ENCODE data around the gene TP53AIP1. TPM values are rescaled to one million over a fixed set of nuclear protein-coding genes. Genes with fewer than 3 reads are reported as not detected.

Gene TP53AIP1
- total RNA-seq, 3 donors from 2014 or later (not counting 1 experiment from before 2014, with no cell fraction given) = not detected

- H3K27ac ChIP-seq (ENCODE audit: low read length) = no peak overlapping the region
- H3K9me3 Mint-ChIP-seq = no peaks in the 10 kb centered on the region
- intact Hi-C loops (cut with micrococcal nuclease) = no loop called here
- no peak overlapping the region for H3K4me3 Mint-ChIP-seq
- 92% methylated on average over 8 of the region's 8 CpGs for WGBS (ENCODE audit: insufficient coverage)
- no peaks in the 10 kb centered on the region for H3K4me1 ChIP-seq (ENCODE audit: control insufficient read depth, insufficient read depth, low read length)
- no peaks in the 10 kb centered on the region for H3K27me3 ChIP-seq (ENCODE audit: control insufficient read depth, insufficient read depth, low read length)
- no peaks in the 10 kb centered on the region for H3K9me3 ChIP-seq (ENCODE audit: control insufficient read depth, insufficient read depth, low read length)
- no peaks in the 10 kb centered on the region for H3K27me3 Mint-ChIP-seq (ENCODE audit: low read depth in 2 of 2)
- no peak overlapping the region for H3K27ac Mint-ChIP-seq
- DNase-seq = no peak
- ATAC-seq = no peak
- no peaks in the 10 kb centered on the region for H3K36me3 ChIP-seq (ENCODE audit: control insufficient read depth, insufficient read depth, low read length)
- no peak overlapping the region for H3K4me3 ChIP-seq (ENCODE audit: low read length)
- no peak for TF ChIP-seq CTCF (IDR thresholded peaks at IDR 0.05)
- H3K4me1 Mint-ChIP-seq = no peaks in the 10 kb centered on the region
- H3K36me3 Mint-ChIP-seq = no peaks in the 10 kb centered on the region
These were observed 40.4 kb upstream of the TP53AIP1 start for GRCh38 chr11:128983023-128983422.

GRCh38 chr11:128981254-128981653, 38.6 kb upstream of the TP53AIP1 start:
- Mint-ChIP-seq H3K4me3 (no peak overlapping the region), H3K4me1 (no peaks in the 10 kb centered on the region), H3K36me3 (no peaks in the 10 kb centered on the region), H3K27ac (no peak overlapping the region), H3K9me3 (no peaks in the 10 kb centered on the region), H3K27me3 (ENCODE audit: low read depth in 2 of 2) (no peaks in the 10 kb centered on the region)
- no peaks in the 10 kb centered on the region for H3K4me1 ChIP-seq (ENCODE audit: control insufficient read depth, insufficient read depth, low read length)
- no peaks in the 10 kb centered on the region for H3K9me3 ChIP-seq (ENCODE audit: control insufficient read depth, insufficient read depth, low read length)
- DNase-seq (no peak), ATAC-seq (no peak)
- no peak overlapping the region for H3K4me3 ChIP-seq (ENCODE audit: low read length)
- intact Hi-C loops (cut with micrococcal nuclease) = no loop called here
- no peak overlapping the region for H3K27ac ChIP-seq (ENCODE audit: low read length)
- no peaks in the 10 kb centered on the region for H3K27me3 ChIP-seq (ENCODE audit: control insufficient read depth, insufficient read depth, low read length)
- TF ChIP-seq CTCF (IDR thresholded peaks at IDR 0.05) = no peak
- 92% methylated on average over 7 of the region's 7 CpGs for WGBS (ENCODE audit: insufficient coverage)
- H3K36me3 ChIP-seq (ENCODE audit: control insufficient read depth, insufficient read depth, low read length) = no peaks in the 10 kb centered on the region

- no peaks in the 10 kb centered on the region for H3K27me3 ChIP-seq (ENCODE audit: control insufficient read depth, insufficient read depth, low read length)
- intact Hi-C loops (cut with micrococcal nuclease) = no loop called here
- Mint-ChIP-seq H3K36me3 (no peaks in the 10 kb centered on the region), H3K9me3 (no peaks in the 10 kb centered on the region), H3K4me3 (no peak overlapping the region), H3K4me1 (peaks cover 8 to 13% of the 10 kb centered on the region in 2 donors), H3K27ac (no peak overlapping the region), H3K27me3 (ENCODE audit: low read depth in 2 of 2) (no peaks in the 10 kb centered on the region)
- ATAC-seq (no peak), DNase-seq (no peak)
- 83% methylated on average over 13 of the region's 13 CpGs for WGBS (ENCODE audit: insufficient coverage)
- no peaks in the 10 kb centered on the region for H3K9me3 ChIP-seq (ENCODE audit: control insufficient read depth, insufficient read depth, low read length)
- no peak overlapping the region for H3K4me3 ChIP-seq (ENCODE audit: low read length)
- no peak for TF ChIP-seq CTCF (IDR thresholded peaks at IDR 0.05)
- H3K4me1 ChIP-seq (ENCODE audit: control insufficient read depth, insufficient read depth, low read length) = peaks cover 6% of the 10 kb centered on the region
- H3K27ac ChIP-seq (ENCODE audit: low read length) = no peak overlapping the region
- no peaks in the 10 kb centered on the region for H3K36me3 ChIP-seq (ENCODE audit: control insufficient read depth, insufficient read depth, low read length)
These were observed 28.0 kb upstream of the TP53AIP1 start for GRCh38 chr11:128970598-128971190.

- Histone ChIP-seq H3K4me3 (ENCODE audit: low read length) (no peak overlapping the region), H3K9me3 (ENCODE audit: control insufficient read depth, insufficient read depth, low read length) (no peaks in the 10 kb centered on the region), H3K27ac (ENCODE audit: low read length) (no peak overlapping the region), H3K27me3 (ENCODE audit: control insufficient read depth, insufficient read depth, low read length) (no peaks in the 10 kb centered on the region), H3K4me1 (ENCODE audit: control insufficient read depth, insufficient read depth, low read length) (peaks cover 14% of the 10 kb centered on the region), H3K36me3 (ENCODE audit: control insufficient read depth, insufficient read depth, low read length) (no peaks in the 10 kb centered on the region)
- ATAC-seq = no peak
- H3K9me3 Mint-ChIP-seq = no peaks in the 10 kb centered on the region
- intact Hi-C loops (cut with micrococcal nuclease) = no loop called here
- no peak for TF ChIP-seq CTCF (IDR thresholded peaks at IDR 0.05)
- peaks cover 22 to 30% of the 10 kb centered on the region in 2 donors for H3K4me1 Mint-ChIP-seq
- DNase-seq = no peak
- H3K27ac Mint-ChIP-seq = no peak overlapping the region
- WGBS (ENCODE audit: insufficient coverage) = 90% methylated on average over 9 of the region's 9 CpGs
- H3K4me3 Mint-ChIP-seq = no peak overlapping the region
- no peaks in the 10 kb centered on the region for H3K36me3 Mint-ChIP-seq
- H3K27me3 Mint-ChIP-seq (ENCODE audit: low read depth in 2 of 2) = no peaks in the 10 kb centered on the region
These were observed 26.2 kb upstream of the TP53AIP1 start for GRCh38 chr11:128968916-128969315.
